Neural progenitor cell (in vitro differentiated cells): ENCODE results near the gene COQ10A. TPM values are rescaled to one million over a fixed set of nuclear protein-coding genes. Genes with fewer than 3 reads are reported as not detected.

Experiments used
- DNase-seq: peaks from one replicate; pipeline ENCODE4 v3.0.0-alpha.2; 2016; ENCODE audit warnings: low spot score
- H2AFZ ChIP-seq: fragments of 200-600 bp; sonication (generic); replicated peaks from 2 replicates; pipeline ENCODE4 v1.6.1; 2016; ENCODE audit warnings: antibody characterized with exemption
- H3F3A ChIP-seq: fragments of 200-600 bp; sonication (generic); 2 replicates; pipeline ENCODE4 v1.6.1; 2016; ENCODE audit warnings: antibody characterized with exemption, low read depth
- H3K27ac ChIP-seq: fragments of 200-600 bp; sonication (generic); 2 replicates; pipeline ENCODE4 v1.5.1; 2016; ENCODE audit warnings: mild to moderate bottlenecking
- H3K27me3 ChIP-seq: fragments of 200-600 bp; sonication (generic); 2 replicates; pipeline ENCODE4 v1.6.1; 2016; ENCODE audit warnings: mild to moderate bottlenecking, moderate library complexity
- H3K36me3 ChIP-seq: fragments of 200-600 bp; sonication (generic); 2 replicates; pipeline ENCODE4 v1.5.1; 2016
- H3K4me1 ChIP-seq: fragments of 200-600 bp; sonication (generic); 2 replicates; pipeline ENCODE4 v1.6.1; 2016; ENCODE audit warnings: mixed run types
- H3K4me2 ChIP-seq: fragments of 200-600 bp; sonication (generic); 2 replicates; pipeline ENCODE4 v1.6.1; 2016
- H3K4me3 ChIP-seq: fragments of 200-600 bp; sonication (generic); 2 replicates; pipeline ENCODE4 v1.5.1; 2016
- H3K79me2 ChIP-seq: fragments of 200-600 bp; sonication (generic); 2 replicates; pipeline ENCODE4 v1.6.1; 2016; ENCODE audit warnings: low read depth
- H3K9ac ChIP-seq: fragments of 200-600 bp; sonication (generic); 2 replicates; pipeline ENCODE4 v1.6.1; 2016
- H3K9me3 ChIP-seq: fragments of 200-600 bp; sonication (generic); 2 replicates; pipeline ENCODE4 v1.5.1; 2016; ENCODE audit warnings: low read depth
- H4K20me1 ChIP-seq: fragments of 200-600 bp; sonication (generic); 2 replicates; pipeline ENCODE4 v1.6.1; 2016; ENCODE audit warnings: low read depth
- H3K27ac Mint-ChIP-seq: 3 replicates; pipeline ENCODE4 v1.8.0; 2021; ENCODE audit warnings: mixed read lengths
- H3K27me3 Mint-ChIP-seq: 2 replicates; pipeline ENCODE4 v1.8.0; 2022; ENCODE audit warnings: low read depth, mild to moderate bottlenecking, inconsistent platforms, moderate library complexity, mixed read lengths; ENCODE audit not compliant: insufficient read depth
- H3K36me3 Mint-ChIP-seq: 3 replicates; pipeline ENCODE4 v1.8.0; 2021; ENCODE audit warnings: mixed read lengths
- H3K4me1 Mint-ChIP-seq: 3 replicates; pipeline ENCODE4 v1.8.0; 2021; ENCODE audit warnings: mixed read lengths
- H3K4me3 Mint-ChIP-seq: 3 replicates; pipeline ENCODE4 v1.8.0; 2021; ENCODE audit warnings: mild to moderate bottlenecking, moderate library complexity, mixed read lengths
- H3K9me3 Mint-ChIP-seq: 3 replicates; pipeline ENCODE4 v1.8.0; 2020; ENCODE audit warnings: mixed read lengths
- CTCF ChIP-seq: fragments of 200-600 bp; sonication (generic); IDR thresholded peaks from 2 replicates; pipeline ENCODE4 v1.5.1; 2017; ENCODE audit warnings: antibody characterized with exemption, mild to moderate bottlenecking
- EZH2 ChIP-seq: fragments of 200-600 bp; sonication (generic); IDR thresholded peaks from 2 replicates; pipeline ENCODE4 v1.6.1; 2017; ENCODE audit warnings: antibody characterized with exemption, mild to moderate bottlenecking, moderate library complexity
- EZH2phosphoT487 ChIP-seq: fragments of 200-600 bp; sonication (generic); IDR thresholded peaks from 2 replicates; pipeline ENCODE4 v1.6.1; 2017; ENCODE audit warnings: antibody characterized with exemption
- total RNA-seq: library from RNA; depleted of rRNA; stranded (reverse); fragments of >200 nt; gene quantifications from 2 replicates; pipeline ENCODE4 v1.2.3, GENCODE V29; 2015; ENCODE audit warnings: low replicate concordance

The COQ10A gene
- total RNA-seq, 1 donor from 2014 or later = 41.8 TPM

DNA sequence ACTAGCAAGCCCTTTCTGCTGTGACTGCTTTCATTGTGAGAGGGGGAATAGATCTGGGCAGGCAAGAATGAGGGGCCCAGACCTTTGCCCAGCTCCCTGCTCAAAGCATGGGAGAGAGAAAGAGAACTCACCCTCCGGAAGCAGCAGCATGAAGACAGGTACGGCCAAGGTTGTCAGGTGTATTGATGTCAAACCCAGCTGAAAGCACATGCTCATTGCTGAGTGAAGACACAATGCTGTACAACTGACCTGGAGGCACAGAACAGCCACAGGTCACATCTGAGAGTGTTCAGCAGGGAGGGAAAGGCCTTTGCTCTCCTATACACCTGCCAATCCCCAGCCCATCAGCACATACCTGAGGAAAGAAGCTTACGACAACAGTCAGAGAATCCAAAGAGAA is 14.1 kb upstream of the COQ10A start:
- no peak for DNase-seq
- no peak overlapping the region for H3K9ac ChIP-seq
- TF ChIP-seq EZH2phosphoT487 (no peak), EZH2 (no peak), CTCF (no peak)
- Mint-ChIP-seq H3K36me3 (peaks cover 34% of the 10 kb centered on the region), H3K9me3 (no peaks in the 10 kb centered on the region), H3K4me3 (no peak overlapping the region), H3K27ac (no peak overlapping the region), H3K4me1 (peaks cover 12% of the 10 kb centered on the region), H3K27me3 (peaks cover 5% of the 10 kb centered on the region)
- H3K27ac ChIP-seq = no peak overlapping the region
- no peak overlapping the region for H3K4me2 ChIP-seq
- peaks cover 13% of the 10 kb centered on the region for H3F3A ChIP-seq
- no peak overlapping the region for H3K4me3 ChIP-seq
- H3K27me3 ChIP-seq = no peaks in the 10 kb centered on the region
- peaks cover 25% of the 10 kb centered on the region for H3K79me2 ChIP-seq
- H3K9me3 ChIP-seq = no peaks in the 10 kb centered on the region
- H3K4me1 ChIP-seq = peaks cover 12% of the 10 kb centered on the region
- H2AFZ ChIP-seq = no peak overlapping the region
- peaks cover 21% of the 10 kb centered on the region for H4K20me1 ChIP-seq
- H3K36me3 ChIP-seq = no peaks in the 10 kb centered on the region

GRCh38 chr12:56253091-56253490 is 13.7 kb upstream of the COQ10A start:
- Mint-ChIP-seq H3K4me3 (no peak overlapping the region), H3K36me3 (peaks cover 32% of the 10 kb centered on the region), H3K27ac (no peak overlapping the region), H3K27me3 (peaks cover 5% of the 10 kb centered on the region), H3K9me3 (no peaks in the 10 kb centered on the region), H3K4me1 (peaks cover 12% of the 10 kb centered on the region)
- H3K4me3 ChIP-seq = no peak overlapping the region
- no peaks in the 10 kb centered on the region for H3K27me3 ChIP-seq
- H3K9me3 ChIP-seq = no peaks in the 10 kb centered on the region
- peaks cover 25% of the 10 kb centered on the region for H4K20me1 ChIP-seq
- no peak overlapping the region for H3K27ac ChIP-seq
- H3K79me2 ChIP-seq = peaks cover 30% of the 10 kb centered on the region
- TF ChIP-seq CTCF (no peak), EZH2 (no peak), EZH2phosphoT487 (no peak)
- DNase-seq = no peak
- H2AFZ ChIP-seq = no peak overlapping the region
- no peak overlapping the region for H3K9ac ChIP-seq
- no peaks in the 10 kb centered on the region for H3K36me3 ChIP-seq
- H3K4me2 ChIP-seq = no peak overlapping the region
- H3F3A ChIP-seq = peaks cover 15% of the 10 kb centered on the region
- H3K4me1 ChIP-seq = peaks cover 12% of the 10 kb centered on the region

GRCh38 chr12:56255671-56256070 is 11.1 kb upstream of the COQ10A start:
- Histone ChIP-seq H4K20me1 (peaks cover 25% of the 10 kb centered on the region), H3K4me2 (no peak overlapping the region)

More at GRCh38 chr12:56255671-56256070, 11.1 kb upstream of the COQ10A start:
- H3K4me1 ChIP-seq = peaks cover 17% of the 10 kb centered on the region
- TF ChIP-seq EZH2 = no peak
- TF ChIP-seq EZH2phosphoT487 = no peak
- no peak for TF ChIP-seq CTCF
- no peak for DNase-seq
- Mint-ChIP-seq H3K9me3 (no peaks in the 10 kb centered on the region), H3K4me3 (no peak overlapping the region), H3K27me3 (peaks cover 5% of the 10 kb centered on the region), H3K36me3 (peaks cover 29% of the 10 kb centered on the region), H3K27ac (no peak overlapping the region), H3K4me1 (peaks cover 18% of the 10 kb centered on the region)
- H3K9ac ChIP-seq = no peak overlapping the region
- H3K4me3 ChIP-seq = no peak overlapping the region
- H2AFZ ChIP-seq = no peak overlapping the region
- peaks cover 30% of the 10 kb centered on the region for H3K79me2 ChIP-seq
- no peaks in the 10 kb centered on the region for H3K36me3 ChIP-seq
- peaks cover 16% of the 10 kb centered on the region for H3F3A ChIP-seq
- H3K27ac ChIP-seq = no peak overlapping the region
- no peaks in the 10 kb centered on the region for H3K27me3 ChIP-seq
- no peaks in the 10 kb centered on the region for H3K9me3 ChIP-seq
